ENCODE results near the gene R3HDM4.
"Not testable (repeated sequence)": the region's sequence is repeated elsewhere in the genome, so short reads cannot be mapped to it uniquely, and the experiment has no call there.

R3HDM4 gene

GRCh38 chr19:858868-859843 is 53.9 kb downstream of the R3HDM4 start, which contains the start of gene CFD:
CFD (plus strand) TSS chr19:859664; CDS start chr19:859690, 26 bp downstream.
- peak; percentile 47 for DNase-seq (ENCODE audit: low read depth)
- no peak for TF ChIP-seq CTCF (conservative IDR thresholded peaks at IDR 0.05; ENCODE audit: control insufficient read depth, insufficient read depth, low read depth, low read length)
- peak within 1 kb of the TSS; percentile 19 for H3K4me3 ChIP-seq (ENCODE audit: control insufficient read depth, low read depth, low read length)

GRCh38 chr19:858284-858683 is 54.7 kb downstream of the R3HDM4 start:
- TF ChIP-seq CTCF (conservative IDR thresholded peaks at IDR 0.05; ENCODE audit: control insufficient read depth, insufficient read depth, low read depth, low read length), result no peak
- no peak for DNase-seq (ENCODE audit: low read depth)
- H3K4me3 ChIP-seq (ENCODE audit: control insufficient read depth, low read depth, low read length), result no peak overlapping the region

DNA sequence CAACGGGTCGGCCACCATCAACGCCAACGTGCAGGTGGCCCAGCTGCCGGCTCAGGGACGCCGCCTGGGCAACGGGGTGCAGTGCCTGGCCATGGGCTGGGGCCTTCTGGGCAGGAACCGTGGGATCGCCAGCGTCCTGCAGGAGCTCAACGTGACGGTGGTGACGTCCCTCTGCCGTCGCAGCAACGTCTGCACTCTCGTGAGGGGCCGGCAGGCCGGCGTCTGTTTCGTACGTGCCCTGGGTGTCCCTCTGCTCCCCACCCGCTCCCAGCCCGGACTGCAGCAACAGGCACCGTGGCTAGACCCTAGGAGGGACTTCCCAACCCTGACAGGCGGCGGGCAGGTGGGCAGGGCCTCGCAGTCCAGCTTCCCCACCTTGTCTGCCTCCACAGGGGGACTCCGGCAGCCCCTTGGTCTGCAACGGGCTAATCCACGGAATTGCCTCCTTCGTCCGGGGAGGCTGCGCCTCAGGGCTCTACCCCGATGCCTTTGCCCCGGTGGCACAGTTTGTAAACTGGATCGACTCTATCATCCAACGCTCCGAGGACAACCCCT is 57.4 kb downstream of the R3HDM4 start:
- H3K4me3 ChIP-seq (ENCODE audit: control insufficient read depth, low read depth, low read length), result no peak overlapping the region
- no peak for TF ChIP-seq CTCF (conservative IDR thresholded peaks at IDR 0.05; ENCODE audit: control insufficient read depth, insufficient read depth, low read depth, low read length)
- no peak for DNase-seq (ENCODE audit: low read depth)

DNA sequence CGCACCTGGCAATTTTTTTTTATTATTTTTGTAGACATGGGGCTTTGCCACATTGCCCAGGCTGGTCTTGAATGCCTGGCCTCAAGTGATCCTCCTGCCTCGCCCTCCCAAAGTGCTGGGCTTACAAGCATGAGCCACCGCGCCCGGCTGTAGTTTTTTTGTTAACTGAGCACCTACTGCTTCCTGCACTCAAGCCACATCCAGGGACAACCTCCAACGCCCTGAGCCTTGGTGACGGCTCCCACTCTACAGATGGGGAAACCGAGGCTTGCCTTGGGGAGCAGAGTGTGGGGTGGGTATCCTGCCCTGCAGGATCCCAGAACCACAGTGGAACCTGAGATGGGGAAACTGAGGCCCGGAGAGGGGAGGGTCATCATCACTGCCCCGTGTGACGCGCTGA is 57.9 kb downstream of the R3HDM4 start:
- no peak overlapping the region for H3K4me3 ChIP-seq (ENCODE audit: control insufficient read depth, low read depth, low read length)
- DNase-seq (ENCODE audit: low read depth), result no peak
- no peak for TF ChIP-seq CTCF (conservative IDR thresholded peaks at IDR 0.05; ENCODE audit: control insufficient read depth, insufficient read depth, low read depth, low read length)

- no peak for TF ChIP-seq CTCF (conservative IDR thresholded peaks at IDR 0.05; ENCODE audit: control insufficient read depth, insufficient read depth, low read depth, low read length)
- H3K4me3 ChIP-seq (ENCODE audit: control insufficient read depth, low read depth, low read length), result no peak overlapping the region
- DNase-seq (ENCODE audit: low read depth), result no peak
These were observed 58.5 kb downstream of the R3HDM4 start for GRCh38 chr19:854549-854948.

DNA sequence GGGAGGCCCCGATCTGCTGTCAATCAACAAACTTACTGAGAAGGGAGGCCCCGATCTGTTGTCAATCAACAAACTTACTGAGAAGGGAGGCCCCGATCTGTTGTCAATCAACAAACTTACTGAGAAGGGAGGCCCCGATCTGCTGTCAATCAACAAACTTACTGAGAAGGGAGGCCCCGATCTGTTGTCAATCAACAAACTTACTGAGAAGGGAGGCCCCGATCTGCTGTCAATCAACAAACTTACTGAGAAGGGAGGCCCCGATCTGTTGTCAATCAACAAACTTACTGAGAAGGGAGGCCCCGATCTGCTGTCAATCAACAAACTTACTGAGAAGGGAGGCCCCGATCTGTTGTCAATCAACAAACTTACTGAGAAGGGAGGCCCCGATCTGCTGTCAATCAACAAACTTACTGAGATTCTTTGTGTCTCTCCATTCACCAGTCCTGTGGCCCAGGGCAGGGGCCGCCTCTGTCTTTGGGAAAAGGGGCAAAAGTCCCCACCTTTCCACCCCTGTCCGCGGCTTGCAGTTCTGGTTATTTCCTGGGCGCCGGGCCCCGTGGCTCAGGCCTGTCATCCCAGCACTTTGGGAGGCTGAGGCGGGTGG is 59.3 kb downstream of the R3HDM4 start:
- not testable (repeated sequence) for H3K4me3 ChIP-seq (ENCODE audit: control insufficient read depth, low read depth, low read length); DNase-seq (ENCODE audit: low read depth)
